Pancreas (tissue), 10 donors: ENCODE data around the gene PRKCD. TPM values are rescaled to one million over a fixed set of nuclear protein-coding genes. Genes with fewer than 3 reads are reported as not detected.

ENCODE experiments used
- ATAC-seq, 4 donors: fragments of 200-7000 bp; cut with Tn5 transposase; one replicate each; pipeline versions ENCODE4 v1.8.0 to v1.9.1; 2020; ENCODE audit warnings: mild to moderate bottlenecking in 4 of 4, moderate library complexity in 4 of 4
- DNase-seq, 6 donors: peaks; one replicate each; pipeline ENCODE4 v3.0.0-alpha.2; 2020
- FAIRE-seq: peaks from 2 replicates; lab custom pipeline; 2012; peaks lifted over from hg19 to GRCh38; lab: Jason Lieb, UNC
- H3K27ac ChIP-seq, 4 donors: fragments of 200-600 bp; sonication (generic); 1 replicate in 3 of 4; 2 replicates in 1 of 4; pipeline versions ENCODE4 v1.5.0 to v1.8.0; 2020
- H3K27me3 ChIP-seq, 4 donors: fragments of 200-600 bp; one replicate each; pipeline ENCODE4 v1.8.0; 2021
- H3K36me3 ChIP-seq, 3 donors: fragments of 200-600 bp; sonication (generic) in 1 of 3; one replicate each; pipeline versions ENCODE4 v1.5.0 to v1.8.0; 2020 to 2021
- H3K4me1 ChIP-seq, 3 donors: fragments of 200-600 bp; one replicate each; pipeline ENCODE4 v1.8.0; 2021
- H3K4me3 ChIP-seq, 4 donors: fragments of 200-600 bp; sonication (generic) in 2 of 4; one replicate each; pipeline versions ENCODE4 v1.5.0 to v1.8.0; 2020 to 2021
- H3K9me3 ChIP-seq, 4 donors: fragments of 200-600 bp; one replicate each; pipeline ENCODE4 v1.8.0; 2021
- WGBS, 2 donors: extraction: QIAGEN DNeasy Blood & Tissue Kit; methylation state at CpG; one replicate each; pipeline ENCODE4 v1.1.7; 2013; 5-methylcytosine and 5-hydroxymethylcytosine counted together
- intact Hi-C, 3 donors: fragments of 100-400 bp; cut with DNase I; formaldehyde crosslinking; loops; one replicate each; pipeline versions ENCODE4 v1.11.1 to v1.14.2; 2022
- polyA plus RNA-seq, 2 donors: library from polyadenylated mRNA; stranded (reverse); fragments of 200-250 nt; gene quantifications; one replicate each; pipeline ENCODE4 v1.2.3, GENCODE V29; 2013
- total RNA-seq, 6 donors: library from RNA; stranded (reverse); fragmentation: NEBNext Ultra II Directional in 4 of 6; extraction: Animal tissue kit (Norgen Biotek cat#: 25700) in 4 of 6; gene quantifications; one replicate each; pipeline versions ENCODE4 v1.2.1 to v1.2.4, GENCODE V29; 2021 to 2023
- TF ChIP-seq, protein P1 (sequence below), 4 donors: fragments of 200-600 bp; sonication (generic) in 3 of 4; IDR thresholded peaks; one replicate each; pipeline versions ENCODE4 v1.5.0 to v1.8.0; 2021; ENCODE audit warnings: antibody characterized with exemption in 4 of 4
- donor health status: healthy with polysubstance abuse.
- donor health status: DM: no; HTN: no; CAD: no; lungs with moderate emphysema.
- donor health status: DM: no; HTN: no; CAD: no.
- donor health status: control.
- donor health status: control.
- donor health status: Bipolar disorder and iron deficiency.
- donor health status: DM: yes; HTN: yes; CAD: no.
- donor health status: DM: no; HTN: no; CAD: no.
- donor health status: DM: no; HTN: no; CAD: no.
- donor health status: DM: yes; HTN: yes; CAD: no.

Gene PRKCD
- total and polyA plus RNA-seq, 8 donors = 10.7 to 32.5 (median 14.6) TPM

DNA sequence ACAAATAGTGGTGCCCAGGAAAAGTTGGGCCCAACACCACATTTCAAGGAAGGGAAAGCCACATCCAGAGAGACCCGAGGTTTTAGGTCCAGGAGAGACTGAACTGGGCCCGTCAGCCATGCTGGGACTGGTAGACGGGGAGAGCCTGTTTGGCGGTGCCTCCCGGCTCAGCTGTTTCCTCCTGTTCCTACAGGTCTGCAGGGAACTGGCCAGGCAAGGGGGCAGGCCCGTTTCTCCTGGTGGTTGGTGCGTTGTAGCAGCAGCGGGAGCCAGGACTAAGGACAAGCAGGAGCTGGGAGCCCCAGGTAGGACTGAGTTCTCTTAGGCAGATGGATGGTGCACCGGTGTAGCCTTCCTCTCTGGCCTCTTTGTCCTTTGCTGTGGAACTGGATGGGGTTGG lies 3.9 kb downstream of the PRKCD start:
- Histone ChIP-seq H3K4me3 (no peak overlapping the region), H3K27ac (no peak overlapping the region), H3K36me3 (peaks cover 0 to 4% (median 0%) of the 10 kb centered on the region in 3 donors), H3K27me3 (no peaks in the 10 kb centered on the region), H3K9me3 (no peaks in the 10 kb centered on the region), H3K4me1 (peaks cover 6 to 17% (median 14%) of the 10 kb centered on the region in 3 donors)
- TF ChIP-seq, protein P1, sequence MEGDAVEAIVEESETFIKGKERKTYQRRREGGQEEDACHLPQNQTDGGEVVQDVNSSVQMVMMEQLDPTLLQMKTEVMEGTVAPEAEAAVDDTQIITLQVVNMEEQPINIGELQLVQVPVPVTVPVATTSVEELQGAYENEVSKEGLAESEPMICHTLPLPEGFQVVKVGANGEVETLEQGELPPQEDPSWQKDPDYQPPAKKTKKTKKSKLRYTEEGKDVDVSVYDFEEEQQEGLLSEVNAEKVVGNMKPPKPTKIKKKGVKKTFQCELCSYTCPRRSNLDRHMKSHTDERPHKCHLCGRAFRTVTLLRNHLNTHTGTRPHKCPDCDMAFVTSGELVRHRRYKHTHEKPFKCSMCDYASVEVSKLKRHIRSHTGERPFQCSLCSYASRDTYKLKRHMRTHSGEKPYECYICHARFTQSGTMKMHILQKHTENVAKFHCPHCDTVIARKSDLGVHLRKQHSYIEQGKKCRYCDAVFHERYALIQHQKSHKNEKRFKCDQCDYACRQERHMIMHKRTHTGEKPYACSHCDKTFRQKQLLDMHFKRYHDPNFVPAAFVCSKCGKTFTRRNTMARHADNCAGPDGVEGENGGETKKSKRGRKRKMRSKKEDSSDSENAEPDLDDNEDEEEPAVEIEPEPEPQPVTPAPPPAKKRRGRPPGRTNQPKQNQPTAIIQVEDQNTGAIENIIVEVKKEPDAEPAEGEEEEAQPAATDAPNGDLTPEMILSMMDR (IDR thresholded peaks at IDR 0.05) = no peak
- peak in 2 of 6 donors; percentile 18 to 64 for DNase-seq
- intact Hi-C loops = no loop called here
- ATAC-seq = no peak
- FAIRE-seq = no peak
- 67 to 69% methylated on average over 9 of the region's 9 CpGs for WGBS, 2 donors

DNA sequence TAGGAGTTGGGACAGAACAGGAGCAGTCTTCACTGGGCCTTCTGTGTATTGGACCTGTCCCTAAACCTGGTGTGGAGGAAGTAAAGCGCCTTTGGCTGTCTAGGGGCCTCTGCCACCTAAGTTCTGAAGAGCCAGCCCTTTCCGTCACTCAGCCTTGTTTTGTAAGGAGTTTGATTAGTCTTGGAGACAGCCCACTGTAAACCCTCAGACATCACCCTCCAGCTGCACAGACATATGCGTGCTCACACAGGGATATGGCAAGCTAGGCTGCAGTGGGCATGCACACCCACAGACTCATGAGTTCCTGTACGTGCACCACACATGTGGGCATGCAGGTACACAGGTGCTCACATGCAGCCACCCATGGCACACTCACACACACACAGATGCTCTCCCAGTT lies 5.2 kb downstream of the PRKCD start:
- TF ChIP-seq, protein P1 (IDR thresholded peaks at IDR 0.05) = no peak
- H3K4me3 ChIP-seq = no peak overlapping the region
- no peak overlapping the region for H3K27ac ChIP-seq
- H3K27me3 ChIP-seq = no peaks in the 10 kb centered on the region
- no peaks in the 10 kb centered on the region for H3K9me3 ChIP-seq
- ATAC-seq = no peak
- peaks cover 0 to 4% (median 0%) of the 10 kb centered on the region in 3 donors for H3K36me3 ChIP-seq
- WGBS, 2 donors = 91 to 94% methylated on average over 4 of the region's 4 CpGs
- FAIRE-seq = no peak
- peak in 1 of 6 donors; percentile 45 for DNase-seq
- peaks cover 8 to 14% (median 9%) of the 10 kb centered on the region in 3 donors for H3K4me1 ChIP-seq
- intact Hi-C loops = no loop called here

DNA sequence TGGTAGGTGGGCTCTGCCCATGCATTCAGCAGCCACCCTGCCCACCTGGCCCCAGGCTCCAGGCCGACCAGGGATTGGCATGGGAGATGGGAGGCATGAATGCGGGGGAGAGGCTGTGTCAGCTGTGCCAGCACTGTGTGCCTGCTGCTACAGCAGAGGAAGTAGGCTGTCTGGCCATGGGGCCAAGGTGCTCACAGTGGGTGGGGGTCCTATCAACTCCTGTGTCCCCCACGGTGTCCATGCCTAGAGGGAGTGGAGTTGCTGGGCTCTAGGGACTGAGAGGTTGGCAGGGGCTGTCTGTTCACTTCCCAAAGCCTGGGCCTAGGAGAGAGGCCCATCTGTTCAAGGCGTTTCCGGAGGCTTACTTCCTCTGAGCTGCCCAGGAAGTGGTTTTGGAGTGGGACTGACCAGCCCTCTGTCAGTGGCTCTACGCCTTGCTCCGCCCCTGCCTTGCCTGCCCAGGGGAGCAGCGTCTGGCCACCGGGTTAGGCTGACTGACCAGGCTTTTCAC lies 5.8 kb downstream of the PRKCD start:
- Histone ChIP-seq H3K36me3 (peaks cover 0 to 4% (median 0%) of the 10 kb centered on the region in 3 donors), H3K9me3 (no peaks in the 10 kb centered on the region), H3K27ac (peak overlapping the region in 2 of 4 donors; percentile 28 to 39), H3K4me3 (no peak overlapping the region), H3K4me1 (peaks cover 13 to 21% (median 13%) of the 10 kb centered on the region in 3 donors), H3K27me3 (no peaks in the 10 kb centered on the region)
- 54 to 61% methylated on average over 9 of the region's 9 CpGs for WGBS, 2 donors
- FAIRE-seq = no peak
- TF ChIP-seq, protein P1 (IDR thresholded peaks at IDR 0.05) = no peak
- intact Hi-C loops = no loop called here
- peak in 3 of 4 donors; percentile 22 to 46 (median 39) for ATAC-seq
- DNase-seq = peak in 1 of 6 donors; percentile 38

DNA sequence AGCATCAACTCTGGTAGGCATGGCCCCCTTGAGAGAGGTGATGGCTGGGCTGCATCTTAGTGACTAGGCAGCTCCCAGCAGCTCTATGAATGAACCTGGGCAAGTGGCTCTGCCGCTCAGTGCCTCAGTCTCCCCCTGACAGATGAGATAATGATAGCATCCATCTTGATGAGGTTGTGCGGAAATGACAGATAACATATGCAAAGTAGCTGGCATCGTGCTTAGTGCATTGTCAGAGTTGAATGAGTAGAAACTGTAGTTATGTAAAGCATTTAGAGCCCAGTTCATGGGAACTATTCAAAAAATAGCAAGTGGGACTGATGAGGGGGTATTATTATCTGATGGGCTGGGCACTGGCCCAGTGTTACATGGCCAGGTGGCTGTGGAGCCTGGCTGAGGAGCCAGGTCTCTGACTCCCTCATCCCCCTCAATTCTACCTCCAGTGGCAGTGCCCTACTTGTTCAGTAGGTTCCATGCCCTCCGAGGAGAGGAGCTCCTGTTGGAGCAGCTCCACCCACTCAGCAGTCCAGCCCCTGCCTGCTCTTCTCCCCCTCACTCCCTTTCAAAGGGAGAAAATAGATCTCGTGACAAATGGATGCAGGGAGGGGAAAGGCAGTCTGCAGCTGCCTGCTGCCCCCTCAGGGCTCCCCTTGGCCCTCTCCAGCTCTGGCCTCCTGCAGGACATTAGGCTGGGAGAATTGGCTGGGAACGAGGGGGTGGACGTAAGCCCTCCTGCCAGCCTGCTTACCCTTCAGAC lies 6.6 kb downstream of the PRKCD start:
- no peak for ATAC-seq
- Histone ChIP-seq H3K27ac (peak overlapping the region in 1 of 4 donors; percentile 39), H3K9me3 (no peaks in the 10 kb centered on the region), H3K4me1 (peaks cover 16 to 25% (median 18%) of the 10 kb centered on the region in 3 donors), H3K4me3 (no peak overlapping the region), H3K27me3 (no peaks in the 10 kb centered on the region), H3K36me3 (peaks cover 0 to 4% (median 0%) of the 10 kb centered on the region in 3 donors)
- peak in 1 of 6 donors; percentile 7 for DNase-seq
- intact Hi-C loops = no loop called here
- FAIRE-seq = no peak
- 60 to 72% methylated on average over 7 of the region's 7 CpGs for WGBS, 2 donors
- TF ChIP-seq, protein P1 (IDR thresholded peaks at IDR 0.05) = no peak
